ENCODE results near the gene ID3. TPM values are rescaled to one million over a fixed set of nuclear protein-coding genes. Genes with fewer than 3 reads are reported as not detected.

The ID3 gene
- total and polyA plus RNA-seq, 2 of the 8 experiments (the other 6 are each of a cell fraction or from before 2014, with no cell fraction given), result 240 to 304 TPM

DNA sequence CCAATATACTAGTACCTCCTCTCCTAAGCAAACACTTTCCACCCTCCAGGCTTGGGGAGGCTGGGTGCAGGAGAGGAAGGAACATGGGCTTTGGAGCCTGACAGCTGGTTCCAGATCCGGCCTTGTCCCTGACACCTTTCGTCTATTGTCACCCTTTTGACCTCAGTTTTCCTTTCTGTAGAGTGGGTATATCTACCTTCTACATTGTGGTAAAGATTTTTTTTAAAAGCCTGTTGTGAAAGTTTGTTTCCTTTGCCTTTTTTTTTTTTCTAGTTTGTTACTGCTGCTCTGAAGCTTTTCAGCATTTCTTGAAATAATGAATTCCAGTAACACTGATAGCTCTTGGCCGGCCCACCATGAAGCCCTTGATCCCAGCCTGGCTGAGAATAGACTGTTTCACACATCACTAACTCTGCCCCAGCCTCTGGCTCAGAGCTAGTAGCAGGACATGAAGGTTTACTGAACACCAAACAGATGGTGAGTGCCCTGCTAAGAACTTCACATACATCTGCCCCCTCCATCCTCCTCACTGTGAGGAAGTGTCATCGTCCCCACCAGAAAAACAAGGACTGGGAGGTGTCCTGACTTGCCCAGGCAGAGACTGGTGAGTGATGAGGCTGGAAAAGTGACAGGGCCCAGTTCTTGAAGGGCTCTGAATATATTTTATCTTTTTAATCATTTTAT lies 33.0 kb upstream of the ID3 start (continued):
- TF ChIP-seq, protein P1, sequence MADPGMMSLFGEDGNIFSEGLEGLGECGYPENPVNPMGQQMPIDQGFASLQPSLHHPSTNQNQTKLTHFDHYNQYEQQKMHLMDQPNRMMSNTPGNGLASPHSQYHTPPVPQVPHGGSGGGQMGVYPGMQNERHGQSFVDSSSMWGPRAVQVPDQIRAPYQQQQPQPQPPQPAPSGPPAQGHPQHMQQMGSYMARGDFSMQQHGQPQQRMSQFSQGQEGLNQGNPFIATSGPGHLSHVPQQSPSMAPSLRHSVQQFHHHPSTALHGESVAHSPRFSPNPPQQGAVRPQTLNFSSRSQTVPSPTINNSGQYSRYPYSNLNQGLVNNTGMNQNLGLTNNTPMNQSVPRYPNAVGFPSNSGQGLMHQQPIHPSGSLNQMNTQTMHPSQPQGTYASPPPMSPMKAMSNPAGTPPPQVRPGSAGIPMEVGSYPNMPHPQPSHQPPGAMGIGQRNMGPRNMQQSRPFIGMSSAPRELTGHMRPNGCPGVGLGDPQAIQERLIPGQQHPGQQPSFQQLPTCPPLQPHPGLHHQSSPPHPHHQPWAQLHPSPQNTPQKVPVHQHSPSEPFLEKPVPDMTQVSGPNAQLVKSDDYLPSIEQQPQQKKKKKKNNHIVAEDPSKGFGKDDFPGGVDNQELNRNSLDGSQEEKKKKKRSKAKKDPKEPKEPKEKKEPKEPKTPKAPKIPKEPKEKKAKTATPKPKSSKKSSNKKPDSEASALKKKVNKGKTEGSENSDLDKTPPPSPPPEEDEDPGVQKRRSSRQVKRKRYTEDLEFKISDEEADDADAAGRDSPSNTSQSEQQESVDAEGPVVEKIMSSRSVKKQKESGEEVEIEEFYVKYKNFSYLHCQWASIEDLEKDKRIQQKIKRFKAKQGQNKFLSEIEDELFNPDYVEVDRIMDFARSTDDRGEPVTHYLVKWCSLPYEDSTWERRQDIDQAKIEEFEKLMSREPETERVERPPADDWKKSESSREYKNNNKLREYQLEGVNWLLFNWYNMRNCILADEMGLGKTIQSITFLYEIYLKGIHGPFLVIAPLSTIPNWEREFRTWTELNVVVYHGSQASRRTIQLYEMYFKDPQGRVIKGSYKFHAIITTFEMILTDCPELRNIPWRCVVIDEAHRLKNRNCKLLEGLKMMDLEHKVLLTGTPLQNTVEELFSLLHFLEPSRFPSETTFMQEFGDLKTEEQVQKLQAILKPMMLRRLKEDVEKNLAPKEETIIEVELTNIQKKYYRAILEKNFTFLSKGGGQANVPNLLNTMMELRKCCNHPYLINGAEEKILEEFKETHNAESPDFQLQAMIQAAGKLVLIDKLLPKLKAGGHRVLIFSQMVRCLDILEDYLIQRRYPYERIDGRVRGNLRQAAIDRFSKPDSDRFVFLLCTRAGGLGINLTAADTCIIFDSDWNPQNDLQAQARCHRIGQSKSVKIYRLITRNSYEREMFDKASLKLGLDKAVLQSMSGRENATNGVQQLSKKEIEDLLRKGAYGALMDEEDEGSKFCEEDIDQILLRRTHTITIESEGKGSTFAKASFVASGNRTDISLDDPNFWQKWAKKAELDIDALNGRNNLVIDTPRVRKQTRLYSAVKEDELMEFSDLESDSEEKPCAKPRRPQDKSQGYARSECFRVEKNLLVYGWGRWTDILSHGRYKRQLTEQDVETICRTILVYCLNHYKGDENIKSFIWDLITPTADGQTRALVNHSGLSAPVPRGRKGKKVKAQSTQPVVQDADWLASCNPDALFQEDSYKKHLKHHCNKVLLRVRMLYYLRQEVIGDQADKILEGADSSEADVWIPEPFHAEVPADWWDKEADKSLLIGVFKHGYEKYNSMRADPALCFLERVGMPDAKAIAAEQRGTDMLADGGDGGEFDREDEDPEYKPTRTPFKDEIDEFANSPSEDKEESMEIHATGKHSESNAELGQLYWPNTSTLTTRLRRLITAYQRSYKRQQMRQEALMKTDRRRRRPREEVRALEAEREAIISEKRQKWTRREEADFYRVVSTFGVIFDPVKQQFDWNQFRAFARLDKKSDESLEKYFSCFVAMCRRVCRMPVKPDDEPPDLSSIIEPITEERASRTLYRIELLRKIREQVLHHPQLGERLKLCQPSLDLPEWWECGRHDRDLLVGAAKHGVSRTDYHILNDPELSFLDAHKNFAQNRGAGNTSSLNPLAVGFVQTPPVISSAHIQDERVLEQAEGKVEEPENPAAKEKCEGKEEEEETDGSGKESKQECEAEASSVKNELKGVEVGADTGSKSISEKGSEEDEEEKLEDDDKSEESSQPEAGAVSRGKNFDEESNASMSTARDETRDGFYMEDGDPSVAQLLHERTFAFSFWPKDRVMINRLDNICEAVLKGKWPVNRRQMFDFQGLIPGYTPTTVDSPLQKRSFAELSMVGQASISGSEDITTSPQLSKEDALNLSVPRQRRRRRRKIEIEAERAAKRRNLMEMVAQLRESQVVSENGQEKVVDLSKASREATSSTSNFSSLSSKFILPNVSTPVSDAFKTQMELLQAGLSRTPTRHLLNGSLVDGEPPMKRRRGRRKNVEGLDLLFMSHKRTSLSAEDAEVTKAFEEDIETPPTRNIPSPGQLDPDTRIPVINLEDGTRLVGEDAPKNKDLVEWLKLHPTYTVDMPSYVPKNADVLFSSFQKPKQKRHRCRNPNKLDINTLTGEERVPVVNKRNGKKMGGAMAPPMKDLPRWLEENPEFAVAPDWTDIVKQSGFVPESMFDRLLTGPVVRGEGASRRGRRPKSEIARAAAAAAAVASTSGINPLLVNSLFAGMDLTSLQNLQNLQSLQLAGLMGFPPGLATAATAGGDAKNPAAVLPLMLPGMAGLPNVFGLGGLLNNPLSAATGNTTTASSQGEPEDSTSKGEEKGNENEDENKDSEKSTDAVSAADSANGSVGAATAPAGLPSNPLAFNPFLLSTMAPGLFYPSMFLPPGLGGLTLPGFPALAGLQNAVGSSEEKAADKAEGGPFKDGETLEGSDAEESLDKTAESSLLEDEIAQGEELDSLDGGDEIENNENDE (IDR thresholded peaks at IDR 0.05; ENCODE audit: insufficient replicate concordance, low read length), result no peak
- TF ChIP-seq CBX5 (IDR thresholded peaks at IDR 0.05; ENCODE audit: low read depth, low read length) (no peak), BRCA1 (IDR thresholded peaks at IDR 0.05; ENCODE audit: low read depth, low read length) (no peak), KDM1A (IDR thresholded peaks at IDR 0.05; ENCODE audit: borderline replicate concordance, low read length) (peak; percentile 95), POLR2AphosphoS5 (IDR thresholded peaks at IDR 0.05; ENCODE audit: low read depth, low read length) (no peak), EGR1 (IDR thresholded peaks at IDR 0.05; ENCODE audit: borderline replicate concordance, low read depth, low read length) (no peak), BACH1 (IDR thresholded peaks at IDR 0.05; ENCODE audit: low read length) (no peak), NRF1 (IDR thresholded peaks at IDR 0.05; ENCODE audit: low read depth, low read length) (no peak), CBX8 (IDR thresholded peaks at IDR 0.05; ENCODE audit: borderline replicate concordance, low read depth, low read length) (no peak)

All from H1 (cell line).